HL-60 (cell line): Measurements from ENCODE around the gene GPER1.

Experiments used
- DNase-seq, 2 experiments: peaks; one replicate each; pipeline ENCODE4 v3.0.0-alpha.2; 2010 to 2020; ENCODE audit warnings: low read depth in 1 of 2, low spot score in 1 of 2
- H3K27ac ChIP-seq: fragments of 250-450 bp; sonication (Bioruptor Pico); replicated peaks from 2 replicates; pipeline ENCODE4 v1.5.1; 2020; ENCODE audit warnings: mild to moderate bottlenecking, moderate library complexity
- H3K27me3 ChIP-seq: fragments of 250-450 bp; sonication (Bioruptor Pico); 2 replicates; pipeline ENCODE4 v1.5.1; 2021; ENCODE audit warnings: mild to moderate bottlenecking, moderate library complexity; ENCODE audit not compliant: insufficient read depth, poor library complexity, severe bottlenecking
- H3K4me3 ChIP-seq: replicated peaks from 2 replicates; pipeline ENCODE4 v1.5.1; 2011; ENCODE audit warnings: mild to moderate bottlenecking, control low read depth, low read length; ENCODE audit not compliant: insufficient read depth
- GABPA ChIP-seq: IDR thresholded peaks from 2 replicates; pipeline ENCODE4 v1.6.1; 2012; ENCODE audit warnings: low read depth
- POLR2AphosphoS5 ChIP-seq: IDR thresholded peaks from 2 replicates; pipeline ENCODE4 v1.6.1; 2012; ENCODE audit warnings: low read depth
- SPI1 ChIP-seq: IDR thresholded peaks from 2 replicates; pipeline ENCODE4 v1.6.1; 2012; ENCODE audit warnings: low read depth, mild to moderate bottlenecking, borderline replicate concordance
- TF ChIP-seq, protein P1 (sequence below): IDR thresholded peaks from 2 replicates; pipeline ENCODE4 v1.6.1; 2012; ENCODE audit warnings: low read depth; ENCODE audit not compliant: insufficient replicate concordance
- TF ChIP-seq, protein P2 (sequence below): IDR thresholded peaks from one replicate; pipeline ENCODE4 v1.5.1; 2011; ENCODE audit warnings: low read length, control low read depth, inconsistent platforms; ENCODE audit not compliant: insufficient read depth

GPER1 gene

DNA sequence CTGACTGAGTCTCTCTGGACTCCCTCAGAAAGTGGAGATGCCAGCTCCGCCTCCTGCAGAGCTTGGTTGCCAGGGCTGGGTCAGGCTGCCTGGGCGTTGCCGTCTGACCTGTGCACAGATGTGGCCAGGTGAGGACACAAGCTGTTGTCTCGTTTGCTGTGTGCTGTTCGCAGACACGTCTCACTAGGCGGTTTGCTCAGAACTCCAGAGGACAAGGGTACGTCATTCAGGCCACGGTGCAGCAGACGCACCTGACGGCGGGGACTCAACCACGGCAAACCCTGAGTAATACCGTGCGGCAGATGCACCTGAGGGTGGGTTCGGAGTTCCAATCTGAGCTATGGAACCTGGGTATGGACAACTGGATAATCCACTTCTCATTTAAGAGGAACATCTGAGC is 11.7 kb downstream of the GPER1 start:
- no peak overlapping the region for H3K4me3 ChIP-seq
- H3K27me3 ChIP-seq = no peaks in the 10 kb centered on the region

DNA sequence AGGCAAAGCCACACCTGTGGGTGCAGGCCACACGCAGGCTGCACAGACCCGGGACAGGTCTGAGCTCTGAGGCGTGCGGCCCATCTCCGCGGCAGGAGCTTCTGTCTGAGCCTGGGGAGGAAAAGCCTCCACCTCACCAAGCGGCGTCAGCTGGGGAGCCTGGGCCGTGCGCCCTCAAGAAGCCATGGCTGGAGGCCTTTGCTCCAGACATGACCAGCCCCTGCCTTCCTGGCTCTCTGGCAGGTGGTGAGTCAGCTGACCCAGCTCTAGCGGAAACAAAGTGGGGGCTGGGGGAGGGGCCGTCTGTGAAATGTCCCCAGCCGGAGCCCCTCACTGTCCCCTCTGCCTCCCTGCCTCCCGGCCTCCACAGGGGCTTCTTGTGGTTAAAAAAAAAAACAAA is 12.5 kb downstream of the GPER1 start:
- no peak for DNase-seq
- Histone ChIP-seq H3K4me3 (no peak overlapping the region), H3K27me3 (no peaks in the 10 kb centered on the region), H3K27ac (no peak overlapping the region)
- TF ChIP-seq POLR2AphosphoS5 (no peak), GABPA (no peak), SPI1 (no peak)
- TF ChIP-seq, protein P1, sequence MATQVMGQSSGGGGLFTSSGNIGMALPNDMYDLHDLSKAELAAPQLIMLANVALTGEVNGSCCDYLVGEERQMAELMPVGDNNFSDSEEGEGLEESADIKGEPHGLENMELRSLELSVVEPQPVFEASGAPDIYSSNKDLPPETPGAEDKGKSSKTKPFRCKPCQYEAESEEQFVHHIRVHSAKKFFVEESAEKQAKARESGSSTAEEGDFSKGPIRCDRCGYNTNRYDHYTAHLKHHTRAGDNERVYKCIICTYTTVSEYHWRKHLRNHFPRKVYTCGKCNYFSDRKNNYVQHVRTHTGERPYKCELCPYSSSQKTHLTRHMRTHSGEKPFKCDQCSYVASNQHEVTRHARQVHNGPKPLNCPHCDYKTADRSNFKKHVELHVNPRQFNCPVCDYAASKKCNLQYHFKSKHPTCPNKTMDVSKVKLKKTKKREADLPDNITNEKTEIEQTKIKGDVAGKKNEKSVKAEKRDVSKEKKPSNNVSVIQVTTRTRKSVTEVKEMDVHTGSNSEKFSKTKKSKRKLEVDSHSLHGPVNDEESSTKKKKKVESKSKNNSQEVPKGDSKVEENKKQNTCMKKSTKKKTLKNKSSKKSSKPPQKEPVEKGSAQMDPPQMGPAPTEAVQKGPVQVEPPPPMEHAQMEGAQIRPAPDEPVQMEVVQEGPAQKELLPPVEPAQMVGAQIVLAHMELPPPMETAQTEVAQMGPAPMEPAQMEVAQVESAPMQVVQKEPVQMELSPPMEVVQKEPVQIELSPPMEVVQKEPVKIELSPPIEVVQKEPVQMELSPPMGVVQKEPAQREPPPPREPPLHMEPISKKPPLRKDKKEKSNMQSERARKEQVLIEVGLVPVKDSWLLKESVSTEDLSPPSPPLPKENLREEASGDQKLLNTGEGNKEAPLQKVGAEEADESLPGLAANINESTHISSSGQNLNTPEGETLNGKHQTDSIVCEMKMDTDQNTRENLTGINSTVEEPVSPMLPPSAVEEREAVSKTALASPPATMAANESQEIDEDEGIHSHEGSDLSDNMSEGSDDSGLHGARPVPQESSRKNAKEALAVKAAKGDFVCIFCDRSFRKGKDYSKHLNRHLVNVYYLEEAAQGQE = no peak
- TF ChIP-seq, protein P2, sequence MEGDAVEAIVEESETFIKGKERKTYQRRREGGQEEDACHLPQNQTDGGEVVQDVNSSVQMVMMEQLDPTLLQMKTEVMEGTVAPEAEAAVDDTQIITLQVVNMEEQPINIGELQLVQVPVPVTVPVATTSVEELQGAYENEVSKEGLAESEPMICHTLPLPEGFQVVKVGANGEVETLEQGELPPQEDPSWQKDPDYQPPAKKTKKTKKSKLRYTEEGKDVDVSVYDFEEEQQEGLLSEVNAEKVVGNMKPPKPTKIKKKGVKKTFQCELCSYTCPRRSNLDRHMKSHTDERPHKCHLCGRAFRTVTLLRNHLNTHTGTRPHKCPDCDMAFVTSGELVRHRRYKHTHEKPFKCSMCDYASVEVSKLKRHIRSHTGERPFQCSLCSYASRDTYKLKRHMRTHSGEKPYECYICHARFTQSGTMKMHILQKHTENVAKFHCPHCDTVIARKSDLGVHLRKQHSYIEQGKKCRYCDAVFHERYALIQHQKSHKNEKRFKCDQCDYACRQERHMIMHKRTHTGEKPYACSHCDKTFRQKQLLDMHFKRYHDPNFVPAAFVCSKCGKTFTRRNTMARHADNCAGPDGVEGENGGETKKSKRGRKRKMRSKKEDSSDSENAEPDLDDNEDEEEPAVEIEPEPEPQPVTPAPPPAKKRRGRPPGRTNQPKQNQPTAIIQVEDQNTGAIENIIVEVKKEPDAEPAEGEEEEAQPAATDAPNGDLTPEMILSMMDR = no peak

More for the DNA sequence above, 11.7 kb downstream of the GPER1 start:
- DNase-seq = no peak
- no peak overlapping the region for H3K27ac ChIP-seq
- TF ChIP-seq, protein P2 = no peak
- TF ChIP-seq, protein P1 = no peak
- TF ChIP-seq POLR2AphosphoS5 = no peak
- no peak for TF ChIP-seq GABPA
- no peak for TF ChIP-seq SPI1

DNA sequence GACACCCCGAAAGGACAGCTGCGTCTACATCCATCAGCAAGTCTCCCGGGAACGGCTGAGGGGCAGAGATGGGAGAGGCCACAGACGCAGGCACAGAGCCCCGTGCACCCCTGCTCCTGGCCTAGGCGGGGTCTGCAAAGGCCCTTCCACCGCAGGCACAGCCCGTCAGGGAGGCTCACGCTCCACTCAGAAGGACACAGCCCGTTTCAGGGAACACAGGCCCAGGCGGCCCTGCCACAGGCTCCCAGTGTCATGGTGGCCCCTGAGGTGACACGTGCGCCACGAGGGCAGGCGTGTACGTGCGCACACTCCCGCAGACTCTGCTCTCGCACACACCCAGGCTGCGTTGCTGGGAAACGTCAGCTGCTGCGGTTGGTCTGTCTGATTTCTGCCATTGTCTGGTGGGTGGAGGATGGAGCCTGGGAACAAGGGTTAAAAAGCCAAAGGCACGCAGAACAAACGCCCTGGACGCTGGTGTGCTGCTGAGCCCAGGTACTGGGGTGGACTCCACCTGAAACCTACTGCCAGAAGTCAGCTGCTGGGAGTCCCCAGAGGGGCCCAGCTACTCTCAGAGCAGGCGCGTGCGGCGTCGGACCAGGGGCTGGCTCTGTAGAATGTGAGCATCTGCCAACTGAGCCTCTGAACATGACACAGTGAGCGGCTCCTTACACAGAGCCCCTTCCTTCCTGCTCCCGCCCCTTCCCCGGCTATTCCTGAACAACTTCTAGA is 13.1 kb downstream of the GPER1 start:
- H3K4me3 ChIP-seq = no peak overlapping the region
- no peak overlapping the region for H3K27ac ChIP-seq
- TF ChIP-seq POLR2AphosphoS5 (no peak), SPI1 (no peak), GABPA (no peak)
- TF ChIP-seq, protein P2 = no peak
- TF ChIP-seq, protein P1 = no peak
- DNase-seq = no peak
- no peaks in the 10 kb centered on the region for H3K27me3 ChIP-seq
